GM12873 (cell line): ENCODE measurements around the gene MPZL3.
A peak's percentile ranks its signal among the peaks of the same experiment; 100 is the strongest.

Source experiments
- TF ChIP-seq, protein P1 (sequence below): IDR thresholded peaks from 2 replicates; pipeline ENCODE4 v1.5.1; 2012; ENCODE audit warnings: low read depth, mild to moderate bottlenecking, moderate library complexity, low read length, control low read depth; ENCODE audit not compliant: insufficient read depth; ENCODE audit errors: missing control alignments

Gene MPZL3, protein sequence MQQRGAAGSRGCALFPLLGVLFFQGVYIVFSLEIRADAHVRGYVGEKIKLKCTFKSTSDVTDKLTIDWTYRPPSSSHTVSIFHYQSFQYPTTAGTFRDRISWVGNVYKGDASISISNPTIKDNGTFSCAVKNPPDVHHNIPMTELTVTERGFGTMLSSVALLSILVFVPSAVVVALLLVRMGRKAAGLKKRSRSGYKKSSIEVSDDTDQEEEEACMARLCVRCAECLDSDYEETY

DNA sequence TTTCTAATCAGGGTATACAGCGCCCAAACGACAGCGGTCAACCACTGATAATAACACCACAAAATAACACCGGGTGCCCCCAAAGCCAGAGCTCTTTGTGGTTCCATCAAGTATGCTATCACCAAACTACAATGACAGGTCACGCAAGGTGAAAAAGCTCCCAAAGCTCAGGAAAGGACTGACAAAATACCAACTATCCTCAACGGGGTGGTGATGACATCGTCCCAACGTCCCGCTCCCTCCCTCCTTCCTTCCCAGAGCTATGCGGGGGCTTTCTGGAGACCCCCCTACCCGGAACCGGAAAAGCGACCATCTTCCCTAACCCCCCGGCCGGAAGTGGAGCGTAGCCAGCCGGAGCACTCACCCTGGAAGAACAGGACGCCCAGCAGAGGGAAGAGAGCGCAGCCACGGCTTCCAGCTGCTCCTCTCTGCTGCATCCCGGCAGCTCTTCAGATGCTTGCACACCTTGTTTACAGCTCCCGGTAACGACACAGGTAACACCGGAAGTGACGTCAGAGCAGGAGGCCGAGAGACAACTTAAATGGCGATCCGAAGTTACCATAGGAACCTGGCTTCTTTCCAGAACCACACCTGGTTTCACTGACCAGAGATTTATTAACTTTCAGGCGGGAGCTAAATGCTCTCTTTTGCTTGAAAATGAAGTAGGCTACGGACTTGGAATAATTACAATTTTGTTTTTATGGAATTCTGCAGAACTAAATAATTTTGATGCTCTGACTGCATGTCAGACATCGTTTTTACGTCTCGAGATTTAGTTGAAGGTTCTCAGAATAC, at the start of gene MPZL3:
Gene MPZL3 (minus strand): TSS at position 508 of the 795 bp plus-strand sequence. CDS start 71 bp downstream, at position 437.
- TF ChIP-seq, protein P1, sequence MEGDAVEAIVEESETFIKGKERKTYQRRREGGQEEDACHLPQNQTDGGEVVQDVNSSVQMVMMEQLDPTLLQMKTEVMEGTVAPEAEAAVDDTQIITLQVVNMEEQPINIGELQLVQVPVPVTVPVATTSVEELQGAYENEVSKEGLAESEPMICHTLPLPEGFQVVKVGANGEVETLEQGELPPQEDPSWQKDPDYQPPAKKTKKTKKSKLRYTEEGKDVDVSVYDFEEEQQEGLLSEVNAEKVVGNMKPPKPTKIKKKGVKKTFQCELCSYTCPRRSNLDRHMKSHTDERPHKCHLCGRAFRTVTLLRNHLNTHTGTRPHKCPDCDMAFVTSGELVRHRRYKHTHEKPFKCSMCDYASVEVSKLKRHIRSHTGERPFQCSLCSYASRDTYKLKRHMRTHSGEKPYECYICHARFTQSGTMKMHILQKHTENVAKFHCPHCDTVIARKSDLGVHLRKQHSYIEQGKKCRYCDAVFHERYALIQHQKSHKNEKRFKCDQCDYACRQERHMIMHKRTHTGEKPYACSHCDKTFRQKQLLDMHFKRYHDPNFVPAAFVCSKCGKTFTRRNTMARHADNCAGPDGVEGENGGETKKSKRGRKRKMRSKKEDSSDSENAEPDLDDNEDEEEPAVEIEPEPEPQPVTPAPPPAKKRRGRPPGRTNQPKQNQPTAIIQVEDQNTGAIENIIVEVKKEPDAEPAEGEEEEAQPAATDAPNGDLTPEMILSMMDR = no peak

DNA sequence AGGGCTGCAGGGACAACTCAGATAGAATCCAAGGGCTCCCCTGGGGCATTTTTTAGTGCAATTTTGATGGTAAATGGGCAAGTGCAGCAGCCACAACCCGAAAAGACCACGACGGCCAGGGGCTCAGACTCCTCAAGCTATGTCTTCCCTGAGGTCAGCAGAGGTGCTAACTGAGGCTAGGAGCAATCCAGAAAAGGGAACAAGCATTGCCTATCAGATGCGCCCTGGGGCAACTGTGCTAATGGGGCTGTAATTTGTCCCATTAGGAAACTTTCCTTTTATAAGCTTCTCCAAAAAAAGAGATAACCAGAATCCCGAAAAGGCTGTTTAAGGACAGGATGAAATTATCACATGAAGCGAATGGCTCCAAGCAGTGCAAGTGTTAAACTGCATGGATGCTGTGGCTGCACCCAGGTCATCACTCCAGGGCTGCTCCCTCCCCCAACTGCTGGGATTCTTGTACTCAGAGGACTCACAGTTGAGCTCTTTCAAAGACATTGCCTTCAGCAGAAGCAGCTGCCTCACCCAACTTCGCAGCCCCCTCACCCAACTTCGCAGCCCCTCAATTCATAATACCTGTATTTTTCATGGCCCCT, 49.5 kb upstream of the MPZL3 start:
- TF ChIP-seq, protein P1 = no peak

DNA sequence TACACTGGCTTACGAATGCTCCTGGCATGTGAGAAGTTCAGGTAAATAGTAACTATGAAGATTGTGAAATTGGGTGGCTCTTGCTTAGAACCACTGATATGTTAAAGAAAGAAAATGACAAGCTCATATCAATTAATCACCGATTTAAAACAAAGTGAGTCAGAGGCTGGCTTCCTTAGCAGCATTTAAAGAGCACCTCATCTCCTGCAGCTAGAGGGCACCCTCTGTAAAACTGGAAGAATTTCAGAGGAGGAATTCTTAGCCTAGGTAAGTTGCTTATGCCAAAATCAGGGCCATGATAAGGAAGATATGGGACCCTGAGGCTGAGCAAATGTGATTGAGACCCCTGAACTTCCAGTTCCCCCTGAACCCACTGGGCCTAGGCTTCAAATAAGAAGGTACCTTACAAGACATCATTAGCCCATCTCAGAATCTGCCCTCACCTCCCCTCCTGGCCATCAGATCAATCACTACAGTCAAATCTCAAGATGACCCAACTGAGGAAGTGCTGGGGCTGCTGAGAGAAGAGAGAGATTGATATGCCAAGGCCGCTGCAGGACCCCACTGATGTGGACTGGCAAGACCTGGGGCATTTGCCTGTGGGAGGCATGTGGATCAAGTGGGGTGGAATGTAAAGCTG, 43.8 kb upstream of the MPZL3 start:
- TF ChIP-seq, protein P1 = peak; percentile 64

DNA sequence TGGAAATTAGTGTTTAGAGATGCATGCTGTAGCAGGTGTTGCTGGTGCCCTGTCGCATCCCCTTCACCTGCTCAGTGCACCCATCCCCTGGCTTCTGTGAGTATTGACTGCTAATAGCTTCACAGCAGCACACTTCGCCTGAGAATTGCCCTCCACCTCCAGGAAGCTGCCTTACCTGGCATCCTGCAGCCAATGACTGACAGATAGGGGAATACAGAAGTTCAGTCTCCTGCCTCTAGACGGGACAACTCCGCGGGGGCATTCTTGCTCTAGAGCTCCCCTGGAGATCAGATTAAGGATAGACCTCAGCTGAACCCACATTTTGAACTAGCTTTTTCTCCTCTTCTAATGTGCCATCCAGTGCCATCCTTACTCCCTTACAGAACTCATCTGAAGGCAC, 43.0 kb upstream of the MPZL3 start:
- TF ChIP-seq, protein P1 = no peak

DNA sequence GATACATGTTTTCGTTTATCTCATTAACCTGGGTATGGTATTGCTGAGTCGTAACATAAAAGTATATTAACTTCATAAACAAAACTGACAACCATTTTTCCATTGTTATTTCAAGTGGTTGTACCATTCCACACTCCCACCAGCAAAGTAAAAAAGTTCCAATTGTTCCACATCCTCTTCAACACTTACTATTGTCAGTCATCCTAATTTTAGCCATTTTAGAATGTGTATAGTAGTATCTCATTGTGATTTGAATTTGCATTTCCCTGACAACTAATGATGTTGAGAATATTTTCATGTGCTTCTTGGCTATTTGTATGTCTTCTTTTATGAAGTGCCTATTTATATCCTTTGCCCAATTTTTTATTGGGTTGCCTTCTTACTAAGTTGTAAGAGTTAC, 41.9 kb upstream of the MPZL3 start:
- TF ChIP-seq, protein P1 = no peak

DNA sequence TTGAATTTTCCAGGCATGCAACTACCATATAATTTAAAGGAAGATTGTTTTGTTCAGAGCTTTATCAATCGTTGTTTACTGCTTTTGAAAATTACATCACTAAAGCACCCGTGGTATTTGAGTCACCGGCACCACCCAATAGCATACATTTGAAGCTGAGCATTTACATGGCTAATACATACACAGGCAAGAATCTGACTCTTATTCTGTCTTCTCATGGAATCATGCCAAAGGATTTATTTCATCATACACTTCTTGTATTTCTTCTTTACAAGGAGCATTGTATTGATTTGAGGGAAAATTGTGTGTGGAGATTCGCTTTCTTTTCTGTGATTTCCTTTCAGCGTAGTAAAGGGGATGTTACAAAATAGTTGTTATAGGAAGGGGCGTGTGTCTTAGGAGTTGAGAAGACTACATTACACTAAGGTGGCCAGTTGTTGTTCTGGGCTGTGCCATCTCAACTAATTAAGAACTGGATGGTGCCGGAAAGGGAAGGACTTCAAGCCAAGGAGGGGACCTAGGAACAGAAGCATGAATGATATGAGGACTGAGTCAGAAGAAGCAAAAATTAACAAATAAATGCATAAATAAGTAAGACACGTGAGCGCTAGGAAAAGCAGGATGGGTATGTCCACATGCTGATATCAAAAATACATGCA, 39.4 kb upstream of the MPZL3 start:
- TF ChIP-seq, protein P1 = no peak

DNA sequence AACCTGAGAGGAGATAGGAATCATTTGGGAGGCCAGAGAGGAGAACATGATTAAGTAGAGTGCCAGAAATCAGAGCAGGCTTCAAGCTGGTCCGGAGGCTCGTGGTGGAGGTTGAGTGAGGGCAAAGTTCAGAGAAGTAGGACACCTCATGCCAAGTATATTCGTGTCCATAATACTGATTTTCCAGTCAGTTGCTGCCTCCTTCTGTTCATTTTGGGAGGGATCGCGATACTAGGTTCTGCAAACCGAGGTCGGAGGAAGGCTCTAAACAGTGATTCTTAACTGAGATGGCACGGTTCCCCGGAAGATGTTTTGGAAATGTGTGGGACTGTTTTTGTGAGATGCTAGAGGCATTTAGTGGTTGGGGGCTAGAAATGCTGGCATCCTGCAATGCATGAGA, 38.8 kb upstream of the MPZL3 start:
- TF ChIP-seq, protein P1 = peak; percentile 57
